H1 (cell line): ENCODE data around the gene SPRN. TPM values are rescaled to one million over a fixed set of nuclear protein-coding genes. Genes with fewer than 3 reads are reported as not detected.

ENCODE experiments used
- CTCF ChIA-PET: fragments of 300-600 bp; sonication (Branson Sonifier 250); formaldehyde crosslinking; loops from one replicate; lab custom pipeline; 2021; ENCODE audit not compliant: partially characterized antibody; lab: Charles Lee
- POLR2A ChIA-PET: fragments of 300-600 bp; sonication (Branson Sonifier 250); formaldehyde crosslinking; loops from one replicate; lab custom pipeline; 2021; ENCODE audit warnings: inconsistent platforms; ENCODE audit not compliant: partially characterized antibody; lab: Charles Lee
- DNase-seq, 2 experiments: peaks; one replicate each; pipeline versions ENCODE4 v3.0.0 to v3.0.0-alpha.2; 2010 to 2022; ENCODE audit warnings: low spot score in 2 of 2, low read depth in 1 of 2, mixed read lengths in 1 of 2
- FAIRE-seq: peaks from 2 replicates; lab custom pipeline; 2011; peaks lifted over from hg19 to GRCh38; lab: Jason Lieb, UNC
- H2AFZ ChIP-seq: 2 replicates; pipeline ENCODE4 v1.8.1; 2012; ENCODE audit warnings: low read length, inconsistent platforms
- H2AK5ac ChIP-seq: 2 replicates; pipeline ENCODE4 v1.6.1; 2013; ENCODE audit warnings: low read depth, low read length
- H2BK120ac ChIP-seq: replicated peaks from 2 replicates; pipeline ENCODE3; 2013; ENCODE audit warnings: low read depth, low read length, inconsistent platforms
- H2BK12ac ChIP-seq: 2 replicates; pipeline ENCODE4 v1.6.1; 2013; ENCODE audit warnings: low read depth, low read length
- H2BK15ac ChIP-seq: 2 replicates; pipeline ENCODE4 v1.6.1; 2013; ENCODE audit warnings: low read length
- H2BK20ac ChIP-seq: 2 replicates; pipeline ENCODE4 v1.6.1; 2013; ENCODE audit warnings: low read length
- H2BK5ac ChIP-seq: 2 replicates; pipeline ENCODE4 v1.6.1; 2013; ENCODE audit warnings: low read depth, low read length
- H3K14ac ChIP-seq: 2 replicates; pipeline ENCODE4 v1.6.1; 2013; ENCODE audit warnings: inconsistent platforms; ENCODE audit not compliant: insufficient read length
- H3K18ac ChIP-seq: 2 replicates; pipeline ENCODE4 v1.6.1; 2013; ENCODE audit warnings: low read length; ENCODE audit errors: extremely low read depth
- H3K23ac ChIP-seq: 2 replicates; pipeline ENCODE4 v1.6.1; 2013; ENCODE audit warnings: inconsistent platforms; ENCODE audit not compliant: insufficient read length
- H3K23me2 ChIP-seq: 2 replicates; pipeline ENCODE4 v1.6.1; 2013; ENCODE audit warnings: low read depth, low read length
- H3K27ac ChIP-seq: 2 replicates; pipeline ENCODE4 v1.6.1; 2011; ENCODE audit warnings: low read depth, low read length, inconsistent platforms
- H3K27me3 ChIP-seq, 4 experiments: replicated peaks in 1 of 4; 1 replicate in 1 of 4; 2 replicates in 3 of 4; pipeline versions ENCODE4 v1.6.1 to v1.8.1; 2011 to 2013; ENCODE audit warnings: low read length in 3 of 4, mild to moderate bottlenecking in 3 of 4, inconsistent platforms in 2 of 4, mixed read lengths in 2 of 4, moderate library complexity in 1 of 4; ENCODE audit not compliant: control insufficient read depth in 3 of 4, insufficient read depth in 3 of 4; ENCODE audit errors: extremely low read depth in 1 of 4
- H3K36me3 ChIP-seq, 4 experiments: 2 replicates each; pipeline versions ENCODE4 v1.6.1 to v1.8.1; 2011 to 2013; ENCODE audit warnings: mild to moderate bottlenecking in 4 of 4, low read length in 3 of 4, moderate library complexity in 2 of 4, control low read depth in 1 of 4, inconsistent platforms in 1 of 4; ENCODE audit not compliant: insufficient read depth in 4 of 4, control insufficient read depth in 2 of 4
- H3K4ac ChIP-seq: replicated peaks from 2 replicates; pipeline ENCODE3; 2013; ENCODE audit warnings: low read length, low read depth, mixed read lengths, inconsistent platforms; ENCODE audit not compliant: insufficient read length
- H3K4me1 ChIP-seq, 4 experiments: replicated peaks in 1 of 4; 1 replicate in 1 of 4; 2 replicates in 3 of 4; pipeline versions ENCODE4 v1.6.1 to v1.8.1; 2011 to 2013; ENCODE audit warnings: low read length in 3 of 4, inconsistent platforms in 2 of 4, mixed read lengths in 1 of 4; ENCODE audit not compliant: insufficient read depth in 4 of 4, control insufficient read depth in 3 of 4
- H3K4me2 ChIP-seq, 2 experiments: 2 replicates each; pipeline versions ENCODE4 v1.6.1 to v1.8.1; 2011 to 2013; ENCODE audit warnings: low read depth in 2 of 2, low read length in 2 of 2, control low read depth in 1 of 2, inconsistent platforms in 1 of 2, mild to moderate bottlenecking in 1 of 2; ENCODE audit not compliant: insufficient read depth in 1 of 2
- H3K4me3 ChIP-seq, 4 experiments: fragments of 200-600, 300-600 bp in 1 of 4; sonication (generic), shearing (Covaris generic), sonication (Bioruptor Twin) in 1 of 4; 2 replicates each; pipeline versions ENCODE4 v1.5.1 to v1.8.1; 2011 to 2016; ENCODE audit warnings: low read length in 4 of 4, low read depth in 3 of 4, control low read depth in 2 of 4, inconsistent platforms in 2 of 4, mild to moderate bottlenecking in 2 of 4, mixed read lengths in 1 of 4, moderate library complexity in 1 of 4; ENCODE audit not compliant: insufficient read depth in 2 of 4; ENCODE audit errors: extremely low read depth in 1 of 4
- H3K56ac ChIP-seq: replicated peaks from 2 replicates; pipeline ENCODE3; 2013; ENCODE audit warnings: low read depth, mild to moderate bottlenecking, mixed read lengths, low read length, inconsistent platforms; ENCODE audit not compliant: insufficient read length
- H3K79me1 ChIP-seq: 2 replicates; pipeline ENCODE4 v1.6.1; 2013; ENCODE audit warnings: low read depth, low read length, control low read depth
- H3K79me2 ChIP-seq, 2 experiments: 2 replicates each; pipeline versions ENCODE4 v1.6.1 to v1.8.1; 2012 to 2013; ENCODE audit warnings: low read length in 2 of 2, mild to moderate bottlenecking in 2 of 2, inconsistent platforms in 1 of 2; ENCODE audit not compliant: insufficient read depth in 2 of 2, control insufficient read depth in 1 of 2
- H3K9ac ChIP-seq, 4 experiments: replicated peaks in 1 of 4; 1 replicate in 1 of 4; 2 replicates in 3 of 4; pipeline versions ENCODE4 v1.6.1 to v1.8.1; 2011 to 2013; ENCODE audit warnings: low read depth in 3 of 4, low read length in 3 of 4, control low read depth in 2 of 4, mild to moderate bottlenecking in 2 of 4, moderate library complexity in 2 of 4, inconsistent platforms in 1 of 4; ENCODE audit errors: extremely low read depth in 1 of 4
- H3K9me3 ChIP-seq, 2 experiments: 2 replicates each; pipeline versions ENCODE4 v1.6.1 to v1.8.1; 2012 to 2013; ENCODE audit warnings: mild to moderate bottlenecking in 2 of 2, moderate library complexity in 2 of 2, control low read depth in 1 of 2, inconsistent platforms in 1 of 2, low read depth in 1 of 2, low read length in 1 of 2, mixed read lengths in 1 of 2; ENCODE audit not compliant: insufficient read depth in 2 of 2
- H4K20me1 ChIP-seq, 2 experiments: replicated peaks in 1 of 2; 2 replicates each; pipeline versions ENCODE3 to v1.8.1; 2011 to 2013; ENCODE audit warnings: inconsistent platforms in 2 of 2, low read length in 2 of 2, mild to moderate bottlenecking in 1 of 2; ENCODE audit not compliant: insufficient read depth in 2 of 2, control insufficient read depth in 1 of 2
- H4K5ac ChIP-seq: 2 replicates; pipeline ENCODE4 v1.6.1; 2013; ENCODE audit warnings: low read length, low read depth, mixed read lengths, inconsistent platforms; ENCODE audit not compliant: insufficient read length
- H4K8ac ChIP-seq: 2 replicates; pipeline ENCODE4 v1.8.0; 2013; ENCODE audit warnings: mild to moderate bottlenecking, moderate library complexity, low read length, inconsistent platforms; ENCODE audit not compliant: insufficient read depth; ENCODE audit errors: extremely low read depth
- H4K91ac ChIP-seq: replicated peaks from 2 replicates; pipeline ENCODE3; 2013; ENCODE audit warnings: low read length, mixed read lengths, inconsistent platforms; ENCODE audit not compliant: insufficient read length
- BACH1 ChIP-seq: IDR thresholded peaks from 2 replicates; pipeline ENCODE4 v1.6.1; 2012; ENCODE audit warnings: low read length, improper control_type of control experiment
- EGR1 ChIP-seq: IDR thresholded peaks from 2 replicates; pipeline ENCODE4 v1.6.1; 2011; ENCODE audit warnings: low read depth, low read length, borderline replicate concordance
- RXRA ChIP-seq: IDR thresholded peaks from 2 replicates; pipeline ENCODE4 v1.6.1; 2011; ENCODE audit warnings: low read depth, mild to moderate bottlenecking, low read length, moderate library complexity; ENCODE audit not compliant: insufficient read depth
- WGBS, 2 experiments: shearing (Covaris generic) in 1 of 2; methylation state at CpG; one replicate each; pipeline versions ENCODE4 v1.1.6 to v1.1.7; 2013 to 2015; ENCODE audit warnings: low lambda C conversion rate in 2 of 2, mixed read lengths in 2 of 2, inconsistent platforms in 1 of 2, low coverage in 1 of 2, missing lambda C conversion rate in 1 of 2; ENCODE audit not compliant: insufficient replicate concordance in 2 of 2, insufficient coverage in 1 of 2, insufficient read length in 1 of 2; ENCODE audit errors: extremely low coverage in 1 of 2, missing lambda C conversion rate in 1 of 2; 5-methylcytosine and 5-hydroxymethylcytosine counted together
- polyA plus RNA-seq, 7 experiments: library from polyadenylated mRNA; depleted of rRNA in 3 of 7; stranded (reverse) in 5 of 7; unstranded in 2 of 7; fragments of >200 nt in 5 of 7; fragments of 200-250 nt in 2 of 7; gene quantifications; 1 replicate in 5 of 7; 2 replicates in 1 of 7; 4 replicates in 1 of 7; pipeline versions ENCODE4 v1.2.1 to v1.2.3, GENCODE V29; 2011 to 2013; ENCODE audit warnings: missing spikeins in 2 of 7, mixed read lengths in 2 of 7
- total RNA-seq: library from RNA; stranded (reverse); fragmentation: NEBNext Ultra II Directional; extraction: Animal tissue kit (Norgen Biotek cat#: 25700); gene quantifications from 2 replicates; pipeline ENCODE4 v1.2.1, GENCODE V29; 2021

Gene SPRN
- total and polyA plus RNA-seq, 2 of the 8 experiments (the other 6 are each of a cell fraction or from before 2014, with no cell fraction given): 0.23 to 0.24 TPM

DNA sequence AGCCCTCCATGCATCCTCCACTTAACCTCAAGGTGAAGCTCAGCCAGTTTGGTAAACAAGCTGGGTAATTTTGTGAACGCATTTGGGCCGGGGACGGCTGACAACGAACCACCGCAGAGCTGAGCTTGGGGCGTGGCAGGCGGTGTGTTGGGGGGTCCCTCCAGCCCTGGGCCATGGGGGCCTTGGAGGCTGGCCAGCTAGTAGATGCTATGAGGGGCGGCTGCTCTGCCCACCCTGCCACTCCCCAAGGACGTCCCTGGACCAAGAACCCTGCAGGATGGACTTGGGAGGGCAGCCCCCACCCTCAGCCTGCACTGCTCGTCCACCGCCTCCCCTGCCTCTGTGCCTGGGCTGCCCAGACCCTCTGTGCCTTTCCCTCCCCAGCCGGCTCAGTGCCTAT is 17.4 kb upstream of the SPRN start:
- no peak overlapping the region for H3K18ac ChIP-seq
- no peaks in the 10 kb centered on the region for H4K20me1 ChIP-seq
- no peaks in the 10 kb centered on the region for H3K79me2 ChIP-seq
- no peaks in the 10 kb centered on the region for H3K79me1 ChIP-seq
- H2AFZ ChIP-seq: no peak overlapping the region
- H3K4me2 ChIP-seq: no peak overlapping the region
- no peak overlapping the region for H4K91ac ChIP-seq
- no peaks in the 10 kb centered on the region for H3K23me2 ChIP-seq
- TF ChIP-seq RXRA (no peak), EGR1 (no peak), BACH1 (no peak)
- peaks cover 67 to 90% of the 10 kb centered on the region in 2 experiments for H3K9me3 ChIP-seq
- H2BK12ac ChIP-seq: no peak overlapping the region
- H3K23ac ChIP-seq: no peak overlapping the region
- H3K27me3 ChIP-seq: 0 out of 7 replicates have a peak, but pooled peaks cover 0 to 2% (median 0%) of the 10 kb centered on the region in 4 experiments
- H4K5ac ChIP-seq: no peak overlapping the region
- no peak overlapping the region for H3K9ac ChIP-seq
- no peaks in the 10 kb centered on the region for H3K4me1 ChIP-seq
- H2BK20ac ChIP-seq: no peak overlapping the region
- H4K8ac ChIP-seq: no peak overlapping the region
- no peak overlapping the region for H3K14ac ChIP-seq
- H2BK5ac ChIP-seq: no peak overlapping the region
- no peak overlapping the region for H3K4ac ChIP-seq
- no peak overlapping the region for H3K56ac ChIP-seq
- H2BK15ac ChIP-seq: no peak overlapping the region
- CTCF ChIA-PET: interaction anchor here (0.6 kb wide), 1 partner anchor 113 kb away, joined by 3 read pairs; no protein-coding TSS in a partner anchor
- FAIRE-seq: no peak
- H3K36me3 ChIP-seq: no peaks in the 10 kb centered on the region
- no peak overlapping the region for H2BK120ac ChIP-seq
- no peak overlapping the region for H3K4me3 ChIP-seq
- H2AK5ac ChIP-seq: no peak overlapping the region
- WGBS, 2 experiments: 78% methylated on average over 12 of the region's 12 CpGs; no CpG with 5 or more reads in 1 of the 2 experiments
- POLR2A ChIA-PET: no interaction called here
- no peak for DNase-seq
- H3K27ac ChIP-seq: no peak overlapping the region
